ENCODE measurements around the gene ARL2BP. TPM values are rescaled to one million over a fixed set of nuclear protein-coding genes. Genes with fewer than 3 reads are reported as not detected.

The ARL2BP gene
- total RNA-seq, 1 donor from 2014 or later: 60.0 TPM

DNA sequence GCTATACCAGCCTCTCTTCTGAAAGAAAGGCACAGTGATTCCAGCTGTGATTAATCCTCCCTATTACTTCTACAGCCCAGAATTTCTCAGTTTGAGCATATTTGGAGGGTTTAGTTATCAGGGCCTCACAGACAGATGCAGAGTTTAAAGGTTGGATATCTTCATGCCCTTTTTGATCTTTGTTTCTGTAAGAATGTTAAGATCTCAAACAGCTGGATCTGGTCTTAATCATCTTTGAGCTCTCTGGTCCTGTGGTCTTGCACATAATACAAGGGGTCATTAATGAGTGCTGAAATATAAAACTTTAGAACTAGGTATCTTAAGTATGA lies 9.1 kb upstream of the ARL2BP start:
- no peak for DNase-seq
- no peak for ATAC-seq
- TF ChIP-seq, protein P1, sequence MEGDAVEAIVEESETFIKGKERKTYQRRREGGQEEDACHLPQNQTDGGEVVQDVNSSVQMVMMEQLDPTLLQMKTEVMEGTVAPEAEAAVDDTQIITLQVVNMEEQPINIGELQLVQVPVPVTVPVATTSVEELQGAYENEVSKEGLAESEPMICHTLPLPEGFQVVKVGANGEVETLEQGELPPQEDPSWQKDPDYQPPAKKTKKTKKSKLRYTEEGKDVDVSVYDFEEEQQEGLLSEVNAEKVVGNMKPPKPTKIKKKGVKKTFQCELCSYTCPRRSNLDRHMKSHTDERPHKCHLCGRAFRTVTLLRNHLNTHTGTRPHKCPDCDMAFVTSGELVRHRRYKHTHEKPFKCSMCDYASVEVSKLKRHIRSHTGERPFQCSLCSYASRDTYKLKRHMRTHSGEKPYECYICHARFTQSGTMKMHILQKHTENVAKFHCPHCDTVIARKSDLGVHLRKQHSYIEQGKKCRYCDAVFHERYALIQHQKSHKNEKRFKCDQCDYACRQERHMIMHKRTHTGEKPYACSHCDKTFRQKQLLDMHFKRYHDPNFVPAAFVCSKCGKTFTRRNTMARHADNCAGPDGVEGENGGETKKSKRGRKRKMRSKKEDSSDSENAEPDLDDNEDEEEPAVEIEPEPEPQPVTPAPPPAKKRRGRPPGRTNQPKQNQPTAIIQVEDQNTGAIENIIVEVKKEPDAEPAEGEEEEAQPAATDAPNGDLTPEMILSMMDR (IDR thresholded peaks at IDR 0.05): no peak
- peaks cover 83% of the 10 kb centered on the region for H3K36me3 ChIP-seq
- no peaks in the 10 kb centered on the region for H3K27me3 ChIP-seq
- no peaks in the 10 kb centered on the region for H3K4me1 ChIP-seq
- no peak overlapping the region for H3K27ac ChIP-seq
- H3K4me3 ChIP-seq: no peak overlapping the region
- no peaks in the 10 kb centered on the region for H3K9me3 ChIP-seq
- intact Hi-C loops (cut with DNase I): no loop called here

DNA sequence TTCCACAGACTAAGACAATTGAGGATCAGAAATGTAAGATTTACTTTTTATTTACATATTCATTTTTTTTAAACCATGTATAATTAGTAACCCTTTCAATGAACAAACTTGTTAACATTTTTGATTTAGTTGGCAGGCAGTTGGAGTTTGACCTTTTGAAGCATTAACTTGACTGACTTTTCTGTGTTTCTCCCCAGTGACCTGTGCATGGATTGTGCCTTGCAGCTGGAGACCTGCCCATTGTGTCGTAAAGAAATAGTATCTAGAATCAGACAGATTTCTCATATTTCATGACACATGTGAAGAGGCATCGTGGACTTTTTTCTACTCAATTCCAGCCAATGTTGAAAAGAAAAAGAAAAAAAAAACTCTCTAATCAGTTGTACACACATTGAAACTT lies 6.4 kb upstream of the ARL2BP start:
- TF ChIP-seq, protein P1 (IDR thresholded peaks at IDR 0.05): no peak
- Histone ChIP-seq H3K36me3 (peaks cover 56% of the 10 kb centered on the region), H3K27me3 (no peaks in the 10 kb centered on the region), H3K4me1 (no peaks in the 10 kb centered on the region), H3K4me3 (no peak overlapping the region), H3K27ac (no peak overlapping the region), H3K9me3 (no peaks in the 10 kb centered on the region)
- ATAC-seq (no peak), DNase-seq (no peak)
- intact Hi-C loops (cut with DNase I): no loop called here

DNA sequence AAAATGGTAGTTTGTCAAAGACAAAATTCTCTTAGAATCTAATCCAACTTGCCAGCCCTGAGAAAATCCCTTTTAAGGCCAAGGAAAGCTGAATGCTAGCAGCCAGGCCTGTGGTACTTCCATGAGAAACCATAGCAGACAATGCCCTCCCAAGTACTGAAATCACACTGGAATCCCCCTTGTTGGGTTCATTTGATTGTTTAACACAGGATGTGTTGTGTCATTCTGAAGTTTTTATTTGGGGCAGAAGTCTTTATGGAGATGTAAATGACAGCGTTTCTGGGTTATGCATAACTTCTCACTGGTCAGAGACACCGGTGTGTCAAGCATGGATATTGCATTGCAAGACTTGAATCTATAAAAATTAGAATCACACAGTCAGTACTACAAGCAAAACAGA lies 6.0 kb upstream of the ARL2BP start:
- Histone ChIP-seq H3K27ac (no peak overlapping the region), H3K36me3 (peaks cover 52% of the 10 kb centered on the region)
- no peak for DNase-seq

DNA sequence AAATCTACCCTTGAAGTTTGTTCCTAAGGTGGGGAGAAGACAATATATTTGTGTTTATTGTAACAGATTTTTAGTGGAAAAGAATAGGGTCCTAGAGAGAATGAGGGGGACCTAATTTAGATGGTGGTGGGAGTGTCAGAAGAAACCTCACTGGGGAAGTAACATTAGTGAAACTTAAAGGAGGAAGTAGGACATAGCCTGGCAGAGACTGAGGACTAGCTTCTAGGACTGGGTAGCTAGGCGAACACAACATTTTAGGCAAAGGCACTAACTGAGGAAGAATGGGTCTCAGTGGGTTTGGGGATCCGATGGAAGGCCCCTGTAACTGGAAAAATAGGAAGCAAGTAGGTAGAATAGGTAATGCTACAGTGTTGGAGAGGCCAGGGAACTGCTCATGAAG lies 4.2 kb upstream of the ARL2BP start:
- ATAC-seq: no peak
- Histone ChIP-seq H3K4me1 (no peaks in the 10 kb centered on the region), H3K4me3 (no peak overlapping the region), H3K9me3 (no peaks in the 10 kb centered on the region), H3K36me3 (peaks cover 34% of the 10 kb centered on the region), H3K27ac (no peak overlapping the region), H3K27me3 (no peaks in the 10 kb centered on the region)
- DNase-seq: no peak
- intact Hi-C loops (cut with DNase I): no loop called here
- TF ChIP-seq, protein P1 (IDR thresholded peaks at IDR 0.05): no peak

More for the DNA sequence above, 6.0 kb upstream of the ARL2BP start:
- ATAC-seq: no peak
- no peaks in the 10 kb centered on the region for H3K27me3 ChIP-seq
- H3K4me1 ChIP-seq: no peaks in the 10 kb centered on the region
- H3K9me3 ChIP-seq: no peaks in the 10 kb centered on the region
- no peak overlapping the region for H3K4me3 ChIP-seq
- TF ChIP-seq, protein P1 (IDR thresholded peaks at IDR 0.05): no peak
- intact Hi-C loops (cut with DNase I): no loop called here

DNA sequence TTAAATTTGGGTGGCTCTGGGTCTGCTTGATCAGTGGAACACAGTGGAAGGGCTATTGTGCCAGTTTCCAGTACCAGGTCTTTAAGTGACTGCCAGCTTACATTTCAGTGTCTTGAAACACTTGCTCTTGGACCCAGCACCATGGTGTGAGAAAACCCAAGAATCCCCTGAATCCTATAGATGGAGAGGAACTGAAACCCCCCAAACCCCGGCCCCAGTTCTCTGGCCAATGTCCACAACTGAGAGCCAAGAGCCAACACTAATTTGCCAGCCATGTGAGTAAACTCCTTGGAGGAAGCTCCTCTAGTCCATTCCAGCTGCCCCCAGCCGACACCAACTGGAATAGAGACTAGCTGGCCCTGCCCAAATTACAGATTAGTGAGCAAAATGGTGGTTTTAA lies 2.4 kb upstream of the ARL2BP start:
- Histone ChIP-seq H3K27ac (no peak overlapping the region), H3K4me3 (no peak overlapping the region), H3K27me3 (no peaks in the 10 kb centered on the region), H3K9me3 (no peaks in the 10 kb centered on the region), H3K4me1 (no peaks in the 10 kb centered on the region), H3K36me3 (peaks cover 31% of the 10 kb centered on the region)
- no peak for ATAC-seq
- intact Hi-C loops (cut with DNase I): no loop called here
- DNase-seq: no peak
- TF ChIP-seq, protein P1 (IDR thresholded peaks at IDR 0.05): no peak

DNA sequence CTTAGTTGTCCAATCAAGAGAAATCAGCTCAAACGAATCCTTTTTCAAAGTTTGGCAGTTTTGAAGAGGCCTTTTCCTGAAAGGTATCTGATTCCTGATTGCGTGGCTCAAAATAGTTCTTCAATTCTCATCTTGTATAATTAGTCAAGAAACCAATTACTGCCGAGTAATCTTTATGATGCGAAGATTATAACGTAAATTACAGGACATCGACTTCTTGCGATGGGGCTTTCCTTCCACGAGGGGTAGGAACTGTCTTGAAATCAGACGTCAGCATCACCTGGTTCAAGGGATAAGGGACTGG lies 644 bp upstream of the ARL2BP start:
- ATAC-seq: no peak
- Histone ChIP-seq H3K4me3 (peak overlapping the region; percentile 80), H3K9me3 (no peaks in the 10 kb centered on the region), H3K27me3 (no peaks in the 10 kb centered on the region), H3K27ac (peak overlapping the region; percentile 95), H3K36me3 (peaks cover 33% of the 10 kb centered on the region), H3K4me1 (no peaks in the 10 kb centered on the region)
- TF ChIP-seq, protein P1 (IDR thresholded peaks at IDR 0.05): no peak
- intact Hi-C loops (cut with DNase I): no loop called here
- DNase-seq: no peak

Measured in upper lobe of right lung (tissue), 1 donor.